GM19099 (cell line): ENCODE data around the gene P2RY11.

Source experiments
- POLR2A ChIP-seq: IDR thresholded peaks from 3 replicates; pipeline ENCODE4 v1.6.1; 2011; ENCODE audit warnings: low read depth; ENCODE audit not compliant: insufficient read length; ENCODE audit errors: extremely low read depth

Gene P2RY11, protein sequence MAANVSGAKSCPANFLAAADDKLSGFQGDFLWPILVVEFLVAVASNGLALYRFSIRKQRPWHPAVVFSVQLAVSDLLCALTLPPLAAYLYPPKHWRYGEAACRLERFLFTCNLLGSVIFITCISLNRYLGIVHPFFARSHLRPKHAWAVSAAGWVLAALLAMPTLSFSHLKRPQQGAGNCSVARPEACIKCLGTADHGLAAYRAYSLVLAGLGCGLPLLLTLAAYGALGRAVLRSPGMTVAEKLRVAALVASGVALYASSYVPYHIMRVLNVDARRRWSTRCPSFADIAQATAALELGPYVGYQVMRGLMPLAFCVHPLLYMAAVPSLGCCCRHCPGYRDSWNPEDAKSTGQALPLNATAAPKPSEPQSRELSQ

DNA sequence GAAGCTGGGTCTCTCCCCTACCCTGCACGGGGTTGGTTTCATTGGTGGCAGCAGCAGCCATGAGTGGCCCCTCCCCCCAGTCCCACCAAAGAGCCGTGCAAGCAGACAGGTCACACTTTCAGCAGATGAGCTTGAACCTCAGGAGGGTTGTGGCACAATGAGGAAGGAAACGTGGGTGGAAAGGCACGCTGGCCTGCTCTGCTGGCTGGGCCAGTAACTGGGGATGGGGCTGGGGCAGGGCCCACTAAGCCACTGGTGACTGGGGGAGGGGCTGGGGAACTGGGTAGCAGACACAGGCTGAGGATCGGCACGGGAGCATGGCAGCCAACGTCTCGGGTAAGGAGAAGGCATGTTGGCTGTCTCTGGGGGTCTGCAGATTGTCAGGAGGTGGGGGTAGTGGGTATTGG is at the start of gene P2RY11:
Gene P2RY11 (plus strand): TSS at position 289 of the 407 bp plus-strand sequence. CDS start 29 bp downstream, at position 318.
- peak; percentile 52 for TF ChIP-seq POLR2A

DNA sequence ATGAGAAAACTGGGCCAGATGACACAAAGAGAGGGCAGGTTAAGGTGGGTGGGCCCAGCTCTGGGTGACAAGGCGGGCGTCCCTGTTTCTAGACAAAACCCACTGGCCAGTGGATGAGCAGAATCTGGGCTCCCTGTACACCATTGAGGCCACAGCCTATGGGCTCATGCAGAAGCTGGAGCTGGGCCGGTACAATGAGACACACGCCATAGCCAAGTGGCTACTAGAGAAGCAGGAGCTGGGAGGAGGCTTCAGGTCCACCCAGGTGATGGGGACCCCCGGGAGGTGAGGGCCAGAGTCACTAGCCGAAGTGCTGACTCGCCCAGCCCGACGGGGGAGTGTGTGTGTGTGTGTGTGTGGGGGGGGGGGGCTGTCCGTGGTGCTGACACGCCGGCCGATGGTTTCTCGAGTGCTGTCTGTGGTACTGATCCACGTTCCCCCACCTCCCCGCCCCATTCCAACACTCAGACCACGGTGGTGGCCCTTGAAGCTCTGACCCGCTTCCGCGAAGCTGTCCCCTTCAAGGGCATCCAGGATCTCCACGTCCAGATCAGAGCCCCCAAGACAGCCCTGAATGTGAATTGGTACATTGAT is 49.7 kb upstream of the P2RY11 start:
- TF ChIP-seq POLR2A, result no peak

- TF ChIP-seq POLR2A, result no peak
Measured at GRCh38 chr19:10068205-10068604, 43.3 kb upstream of the P2RY11 start.

- TF ChIP-seq POLR2A, result no peak
Measured at GRCh38 chr19:10069046-10069445, 42.4 kb upstream of the P2RY11 start.

DNA sequence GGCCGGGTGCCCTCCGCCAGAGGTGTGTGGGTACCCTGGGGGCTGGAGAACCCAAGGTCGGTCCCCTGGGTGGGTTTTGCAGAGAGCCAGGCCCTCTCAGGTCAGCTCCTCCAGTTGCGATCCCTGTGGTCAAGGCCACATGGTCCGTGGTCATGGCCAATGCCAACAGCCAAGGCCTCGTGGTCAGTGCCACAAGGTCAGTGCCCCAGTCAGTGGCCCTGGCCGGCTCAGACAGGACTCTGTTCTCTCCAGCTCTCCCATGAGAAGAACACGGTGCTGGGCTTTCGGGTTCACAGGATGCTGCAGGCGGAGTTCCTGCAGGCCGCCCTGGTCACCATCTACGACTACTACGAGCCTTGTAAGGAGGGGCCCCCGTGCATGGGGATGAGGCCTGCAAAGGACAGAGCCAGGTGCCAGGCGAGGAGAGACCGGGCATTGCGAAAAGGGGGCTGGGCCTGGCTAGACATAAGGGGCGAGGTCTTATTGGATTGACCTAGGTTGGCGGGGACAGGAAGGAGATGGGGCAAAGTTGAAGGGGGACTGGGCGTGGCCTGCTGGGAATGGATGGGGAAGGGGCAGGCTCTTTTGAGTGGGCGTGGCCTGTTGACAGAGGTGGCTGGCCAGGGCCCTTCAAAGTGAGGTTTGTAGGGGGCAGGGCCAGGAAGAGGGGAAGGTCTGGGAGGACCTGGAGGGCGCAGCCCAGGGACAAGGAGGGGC is 40.6 kb upstream of the P2RY11 start:
- TF ChIP-seq POLR2A, result no peak

GRCh38 chr19:10074153-10074552 is 37.3 kb upstream of the P2RY11 start:
- TF ChIP-seq POLR2A, result no peak

GRCh38 chr19:10076535-10076934 is 35.0 kb upstream of the P2RY11 start:
- no peak for TF ChIP-seq POLR2A

- TF ChIP-seq POLR2A, result no peak
Measured at GRCh38 chr19:10078329-10078728, 33.2 kb upstream of the P2RY11 start.

GRCh38 chr19:10079031-10079453 is 32.5 kb upstream of the P2RY11 start:
- TF ChIP-seq POLR2A, result no peak

GRCh38 chr19:10083911-10084310 is 27.6 kb upstream of the P2RY11 start:
- no peak for TF ChIP-seq POLR2A

GRCh38 chr19:10084803-10085202 is 26.7 kb upstream of the P2RY11 start:
- no peak for TF ChIP-seq POLR2A

- TF ChIP-seq POLR2A, result peak; percentile 79
Measured at GRCh38 chr19:10085641-10086590, 25.6 kb upstream of the P2RY11 start, which contains the start of gene SHFL. Gene SHFL (plus strand): TSS chr19:10086317. CDS start chr19:10086428, 111 bp downstream.

DNA sequence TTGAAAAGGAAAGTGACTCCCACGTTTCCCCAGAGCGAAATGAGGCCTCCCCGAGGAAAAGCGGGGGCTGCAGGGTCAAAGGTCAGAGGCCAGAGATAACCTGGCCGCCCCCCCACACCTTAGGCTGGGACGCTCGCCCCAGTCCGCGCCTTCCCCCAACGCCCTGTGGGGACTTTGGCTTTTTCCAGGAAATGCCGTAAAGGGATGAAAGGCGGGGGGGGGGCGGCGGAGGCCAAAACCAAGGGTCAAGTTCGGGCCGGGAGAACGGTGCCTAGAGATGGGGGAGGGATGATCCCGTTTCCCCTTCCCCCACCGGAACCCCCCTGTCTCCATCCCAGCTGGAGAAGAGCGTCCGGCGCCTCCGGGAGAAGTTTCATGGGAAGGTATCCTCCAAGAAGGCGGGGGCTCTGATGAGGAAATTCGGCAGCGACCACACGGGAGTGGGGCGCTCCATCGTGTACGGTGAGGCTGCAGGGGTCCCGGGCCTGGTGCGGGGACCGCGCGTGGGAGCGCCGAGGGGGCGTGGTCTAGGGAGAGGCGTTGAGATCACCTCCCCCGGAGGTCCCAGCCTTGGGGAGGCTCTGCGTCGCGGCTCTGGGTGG is 24.8 kb upstream of the P2RY11 start:
- no peak for TF ChIP-seq POLR2A
